Central memory CD8-positive, alpha-beta T cell (primary cell): ENCODE measurements around the gene ITSN1.
"Not testable (repeated sequence)": the region's sequence is repeated elsewhere in the genome, so short reads cannot be mapped to it uniquely, and the experiment has no call there.

ENCODE experiments used
- ATAC-seq: fragments of 150-1000 bp; cut with Tn5 transposase; replicated peaks from 2 replicates; pipeline ENCODE4 v1.10.0; 2022; ENCODE audit warnings: mild to moderate bottlenecking, moderate FRiP score, moderate number of reproducible peaks; ENCODE audit not compliant: poor library complexity, severe bottlenecking; ENCODE audit errors: extremely low read depth
- DNase-seq, 2 donors: peaks; one replicate each; pipeline ENCODE4 v3.0.0; 2021; ENCODE audit warnings: low spot score in 2 of 2
- H3K27ac Mint-ChIP-seq: one replicate; pipeline ENCODE4 v1.8.0; 2022; ENCODE audit warnings: low read depth, mild to moderate bottlenecking, moderate library complexity, mixed read lengths
- H3K27me3 Mint-ChIP-seq: one replicate; pipeline ENCODE4 v1.8.0; 2022; ENCODE audit warnings: mixed read lengths
- H3K36me3 Mint-ChIP-seq: one replicate; pipeline ENCODE4 v1.8.0; 2022; ENCODE audit warnings: mild to moderate bottlenecking, moderate library complexity, mixed read lengths; ENCODE audit not compliant: insufficient read depth
- H3K4me1 Mint-ChIP-seq: one replicate; pipeline ENCODE4 v1.8.0; 2022; ENCODE audit warnings: mixed read lengths
- H3K4me3 Mint-ChIP-seq: one replicate; pipeline ENCODE4 v1.8.0; 2022; ENCODE audit warnings: mild to moderate bottlenecking, moderate library complexity, mixed read lengths
- H3K9me3 Mint-ChIP-seq: one replicate; pipeline ENCODE4 v1.8.0; 2022; ENCODE audit warnings: mixed read lengths

Gene ITSN1

DNA sequence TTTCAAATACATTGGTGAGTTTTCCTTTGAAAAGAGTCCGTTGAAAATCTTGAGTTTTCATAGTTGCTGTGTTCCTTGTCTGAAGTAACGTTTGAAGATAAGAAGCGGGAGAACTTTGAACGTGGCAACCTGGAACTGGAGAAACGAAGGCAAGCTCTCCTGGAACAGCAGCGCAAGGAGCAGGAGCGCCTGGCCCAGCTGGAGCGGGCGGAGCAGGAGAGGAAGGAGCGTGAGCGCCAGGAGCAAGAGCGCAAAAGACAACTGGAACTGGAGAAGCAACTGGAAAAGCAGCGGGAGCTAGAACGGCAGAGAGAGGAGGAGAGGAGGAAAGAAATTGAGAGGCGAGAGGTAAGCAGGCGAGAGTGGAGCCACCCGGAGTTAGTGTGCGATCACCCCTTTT lies 129.7 kb downstream of the ITSN1 start:
- Mint-ChIP-seq H3K36me3 (no peaks in the 10 kb centered on the region), H3K27ac (peak overlapping the region; percentile 2), H3K27me3 (no peaks in the 10 kb centered on the region), H3K4me3 (no peak overlapping the region), H3K4me1 (no peaks in the 10 kb centered on the region), H3K9me3 (no peaks in the 10 kb centered on the region)
- DNase-seq (no peak), ATAC-seq (no peak)

DNA sequence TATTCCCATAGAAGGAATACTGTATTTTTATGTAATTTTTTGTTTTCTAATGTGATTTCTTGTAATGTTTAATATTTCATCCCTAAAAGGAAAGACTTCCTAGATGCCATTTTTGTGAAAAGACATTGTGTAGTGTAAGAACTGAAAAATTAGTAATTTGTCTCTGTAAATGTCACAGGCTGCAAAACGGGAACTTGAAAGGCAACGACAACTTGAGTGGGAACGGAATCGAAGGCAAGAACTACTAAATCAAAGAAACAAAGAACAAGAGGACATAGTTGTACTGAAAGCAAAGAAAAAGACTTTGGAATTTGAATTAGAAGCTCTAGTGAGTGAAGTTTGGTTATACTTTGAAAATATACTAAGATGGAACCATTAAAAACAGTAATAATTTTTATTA lies 132.2 kb downstream of the ITSN1 start:
- H3K27me3 Mint-ChIP-seq: no peaks in the 10 kb centered on the region
- H3K27ac Mint-ChIP-seq: no peak overlapping the region
- peaks cover 10% of the 10 kb centered on the region for H3K9me3 Mint-ChIP-seq
- H3K4me1 Mint-ChIP-seq: no peaks in the 10 kb centered on the region
- DNase-seq: no peak
- no peaks in the 10 kb centered on the region for H3K36me3 Mint-ChIP-seq
- ATAC-seq: no peak
- H3K4me3 Mint-ChIP-seq: no peak overlapping the region

DNA sequence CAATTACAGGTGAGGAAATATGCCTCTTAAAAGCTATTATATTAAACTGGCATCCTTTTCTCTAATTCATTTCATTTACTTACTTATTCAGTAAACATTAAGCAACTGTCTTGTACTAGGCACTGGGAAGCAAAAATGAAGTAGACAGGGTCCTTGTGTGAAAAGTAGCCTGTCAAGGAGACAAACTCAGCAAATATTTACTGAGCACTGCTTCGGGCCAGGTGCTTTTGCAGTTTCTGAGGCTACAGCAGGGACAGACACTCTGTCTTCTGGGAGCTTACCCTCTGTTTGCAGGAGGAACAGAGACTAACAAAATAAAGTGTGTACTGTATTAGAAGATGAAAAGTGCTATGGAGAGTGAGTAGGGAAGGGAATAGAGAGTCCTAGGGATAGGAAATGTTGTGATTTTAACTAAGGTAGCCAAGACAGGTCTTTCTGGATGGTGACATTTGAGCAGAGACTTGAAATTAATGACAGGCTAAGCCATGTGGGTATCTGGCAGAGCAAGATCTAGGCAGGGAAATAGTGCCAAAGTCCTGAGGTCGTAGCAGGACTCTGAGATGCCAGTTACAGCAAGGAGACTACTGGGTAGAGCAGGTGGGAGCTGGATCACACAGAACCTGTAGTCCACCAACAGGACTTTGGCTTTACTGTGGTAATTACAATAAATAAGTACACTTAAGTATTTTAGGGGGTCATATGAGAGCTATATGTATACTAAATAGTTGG lies 133.0 kb downstream of the ITSN1 start:
- no peak overlapping the region for H3K4me3 Mint-ChIP-seq
- no peaks in the 10 kb centered on the region for H3K4me1 Mint-ChIP-seq
- ATAC-seq (no peak), DNase-seq (no peak)
- no peaks in the 10 kb centered on the region for H3K36me3 Mint-ChIP-seq
- no peak overlapping the region for H3K27ac Mint-ChIP-seq
- peaks cover 10% of the 10 kb centered on the region for H3K9me3 Mint-ChIP-seq
- H3K27me3 Mint-ChIP-seq: no peaks in the 10 kb centered on the region

DNA sequence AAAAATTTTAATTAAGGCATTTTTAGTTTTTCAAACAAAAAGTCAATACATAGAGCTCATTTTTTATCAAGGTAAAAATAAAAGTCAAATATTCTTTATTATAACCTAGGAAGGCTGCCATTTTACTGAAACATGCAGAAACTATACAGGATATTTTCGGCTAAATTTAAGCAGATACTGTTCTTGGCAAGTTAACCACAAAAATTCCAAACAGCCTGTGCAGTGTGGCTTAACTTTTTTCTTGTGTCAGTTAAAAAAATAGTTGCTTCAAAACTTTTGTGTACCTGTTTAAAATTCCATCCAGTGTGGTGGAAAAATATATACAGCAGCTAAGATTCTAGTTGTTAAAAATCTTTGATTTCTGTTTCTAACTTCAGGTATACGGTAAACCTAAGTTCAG lies 138.3 kb downstream of the ITSN1 start:
- H3K4me3 Mint-ChIP-seq: no peak overlapping the region
- H3K4me1 Mint-ChIP-seq: no peaks in the 10 kb centered on the region
- H3K27me3 Mint-ChIP-seq: no peaks in the 10 kb centered on the region
- ATAC-seq (no peak), DNase-seq (no peak)
- peaks cover 10% of the 10 kb centered on the region for H3K9me3 Mint-ChIP-seq
- no peak overlapping the region for H3K27ac Mint-ChIP-seq
- no peaks in the 10 kb centered on the region for H3K36me3 Mint-ChIP-seq

DNA sequence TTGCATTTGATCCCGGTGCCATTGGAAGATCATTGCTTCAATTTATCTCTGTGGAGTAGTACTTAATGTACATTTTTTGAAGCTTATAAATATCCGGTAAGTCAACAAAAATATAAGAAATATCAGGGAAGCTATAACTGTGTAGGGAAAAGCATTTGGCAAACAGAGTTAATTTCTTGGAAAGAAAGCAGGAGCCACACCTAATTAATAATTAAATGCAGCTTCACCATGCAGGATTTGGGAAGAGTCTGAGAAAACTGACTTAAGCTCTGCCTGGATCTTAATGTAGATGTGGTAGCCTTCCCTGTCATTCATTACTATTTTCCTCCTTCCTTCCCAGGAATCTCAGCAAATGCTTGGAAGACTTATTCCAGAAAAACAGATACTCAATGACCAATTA lies 138.8 kb downstream of the ITSN1 start:
- DNase-seq (no peak), ATAC-seq (no peak)
- peaks cover 10% of the 10 kb centered on the region for H3K9me3 Mint-ChIP-seq
- H3K4me3 Mint-ChIP-seq: no peak overlapping the region
- H3K36me3 Mint-ChIP-seq: no peaks in the 10 kb centered on the region
- no peaks in the 10 kb centered on the region for H3K4me1 Mint-ChIP-seq
- no peaks in the 10 kb centered on the region for H3K27me3 Mint-ChIP-seq
- no peak overlapping the region for H3K27ac Mint-ChIP-seq

DNA sequence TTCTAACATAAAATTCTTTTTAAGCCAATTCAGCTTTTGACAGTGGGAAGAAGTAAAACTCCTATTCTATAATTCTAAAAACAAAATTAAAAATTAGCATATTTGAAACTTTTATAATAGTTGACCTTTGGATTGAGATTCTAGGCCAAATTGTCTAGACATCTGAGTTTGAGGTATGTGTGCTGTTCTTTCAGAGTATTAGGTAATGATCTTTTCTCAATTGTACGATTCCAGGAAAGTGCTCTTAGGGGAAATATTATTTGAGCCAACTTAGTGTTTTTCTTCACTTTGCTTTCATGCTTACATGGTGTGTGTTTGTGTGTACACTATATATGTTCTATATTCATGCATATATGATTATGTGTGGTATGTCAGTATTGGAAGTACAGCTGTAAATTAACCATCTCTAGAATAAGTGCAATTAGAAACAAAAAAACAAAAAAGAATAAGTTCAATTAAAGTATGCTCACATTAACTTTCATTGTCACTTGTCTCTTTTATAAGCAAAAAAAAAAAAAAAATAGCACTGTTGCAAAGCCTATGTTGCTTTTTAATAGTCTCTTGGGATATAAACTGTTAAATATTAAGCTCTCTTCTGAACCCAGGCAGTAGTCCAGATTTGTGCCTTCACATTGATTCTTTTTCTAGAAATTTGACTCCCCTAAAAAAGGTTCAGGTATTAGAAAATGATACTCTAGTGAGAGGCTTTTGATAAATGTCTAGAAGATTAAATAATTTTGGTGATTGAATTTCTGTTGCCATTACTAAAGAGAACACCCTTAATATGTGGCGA lies 141.1 kb downstream of the ITSN1 start:
- Mint-ChIP-seq H3K36me3 (no peaks in the 10 kb centered on the region), H3K9me3 (peaks cover 10% of the 10 kb centered on the region), H3K4me3 (no peak overlapping the region), H3K27me3 (no peaks in the 10 kb centered on the region), H3K4me1 (no peaks in the 10 kb centered on the region), H3K27ac (no peak overlapping the region)
- DNase-seq (no peak), ATAC-seq (no peak)

DNA sequence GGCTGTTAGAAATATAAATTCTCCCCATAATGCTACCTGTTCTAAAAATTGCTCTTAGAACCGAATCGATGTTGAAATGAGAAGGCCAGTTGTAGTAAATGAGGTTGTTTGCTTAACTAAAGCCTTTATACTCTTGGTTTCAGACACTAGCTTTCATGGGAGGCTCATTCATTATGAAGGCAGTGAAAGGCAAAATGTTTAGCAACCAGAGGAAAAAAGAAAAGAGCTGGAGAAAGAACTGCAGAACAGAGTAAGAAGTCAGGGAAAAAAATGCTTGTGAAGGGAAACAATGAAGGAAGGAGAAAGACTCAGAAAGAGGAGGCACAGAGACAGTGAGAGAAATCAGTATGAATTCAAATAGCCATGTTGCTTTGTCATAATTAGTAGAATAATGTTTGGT lies 145.1 kb downstream of the ITSN1 start:
- no peaks in the 10 kb centered on the region for H3K36me3 Mint-ChIP-seq
- no peak for ATAC-seq
- H3K4me1 Mint-ChIP-seq: no peaks in the 10 kb centered on the region
- no peak overlapping the region for H3K4me3 Mint-ChIP-seq
- no peaks in the 10 kb centered on the region for H3K9me3 Mint-ChIP-seq
- H3K27ac Mint-ChIP-seq: no peak overlapping the region
- peaks cover 3% of the 10 kb centered on the region for H3K27me3 Mint-ChIP-seq
- no peak for DNase-seq

DNA sequence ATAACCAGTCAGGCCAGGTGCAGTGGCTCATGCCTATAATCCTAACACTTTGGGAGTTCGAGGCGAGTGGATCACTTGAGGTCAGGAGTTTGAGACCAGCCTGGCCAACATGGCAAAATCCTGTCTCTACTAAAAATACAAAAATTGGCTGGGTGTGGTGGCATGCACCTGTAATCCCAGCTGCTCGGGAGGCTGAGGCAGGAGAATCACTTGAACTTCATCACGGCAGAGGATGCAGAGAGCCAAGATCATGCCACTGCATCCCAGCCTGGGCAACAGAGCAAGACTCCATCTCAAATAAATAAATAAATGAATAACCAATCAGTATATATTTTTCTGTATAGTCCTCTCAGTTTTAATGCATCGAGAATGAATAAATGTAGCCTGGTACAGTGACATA lies 146.1 kb downstream of the ITSN1 start:
- H3K27me3 Mint-ChIP-seq: peaks cover 12% of the 10 kb centered on the region
- not testable (repeated sequence) for ATAC-seq, H3K27ac Mint-ChIP-seq, DNase-seq, H3K9me3 Mint-ChIP-seq, H3K4me3 Mint-ChIP-seq, H3K4me1 Mint-ChIP-seq, H3K36me3 Mint-ChIP-seq

DNA sequence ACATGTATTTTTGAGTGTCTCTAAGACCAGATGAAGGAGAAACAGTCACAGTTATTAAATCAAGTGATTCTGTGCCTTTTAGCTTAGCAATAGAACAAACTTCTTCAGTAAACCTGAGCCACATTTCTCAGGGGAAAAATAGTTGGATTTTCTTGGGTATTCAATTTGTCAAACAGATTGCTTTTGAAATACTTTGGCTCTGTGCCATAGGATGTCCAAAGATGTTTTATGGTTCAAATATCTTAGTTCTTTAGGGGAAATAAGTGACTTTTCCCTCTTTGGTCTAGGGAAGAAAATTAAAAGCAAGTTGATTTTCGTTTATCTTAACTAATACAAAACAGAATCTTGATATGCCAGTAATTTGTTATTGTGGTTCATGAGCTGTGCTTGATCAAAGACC lies 147.4 kb downstream of the ITSN1 start:
- no peaks in the 10 kb centered on the region for H3K4me1 Mint-ChIP-seq
- peaks cover 12% of the 10 kb centered on the region for H3K27me3 Mint-ChIP-seq
- H3K27ac Mint-ChIP-seq: no peak overlapping the region
- H3K9me3 Mint-ChIP-seq: no peaks in the 10 kb centered on the region
- no peaks in the 10 kb centered on the region for H3K36me3 Mint-ChIP-seq
- DNase-seq (no peak), ATAC-seq (no peak)
- H3K4me3 Mint-ChIP-seq: no peak overlapping the region

DNA sequence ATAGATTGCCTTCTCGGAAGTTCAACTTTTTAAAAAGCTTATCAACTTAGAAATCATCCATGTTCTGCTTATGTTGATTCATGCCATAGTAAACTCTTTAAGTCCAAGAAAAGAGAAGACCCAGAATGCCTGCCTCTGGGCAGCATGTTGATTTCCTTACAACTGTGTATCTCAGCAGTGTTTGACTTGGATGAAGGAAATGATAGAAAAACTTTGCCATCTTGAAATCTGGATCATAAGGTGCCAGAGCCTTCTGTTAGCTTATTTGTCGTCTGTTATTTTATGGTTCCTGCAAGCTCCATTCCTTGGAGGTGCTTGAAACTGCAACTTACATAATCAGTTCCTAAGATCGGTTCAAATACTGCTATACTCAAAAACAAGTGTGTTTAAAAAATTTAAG lies 148.8 kb downstream of the ITSN1 start:
- Mint-ChIP-seq H3K27ac (no peak overlapping the region), H3K4me1 (no peaks in the 10 kb centered on the region), H3K36me3 (no peaks in the 10 kb centered on the region), H3K9me3 (no peaks in the 10 kb centered on the region), H3K4me3 (no peak overlapping the region), H3K27me3 (peaks cover 12% of the 10 kb centered on the region)
- ATAC-seq (no peak), DNase-seq (no peak)

DNA sequence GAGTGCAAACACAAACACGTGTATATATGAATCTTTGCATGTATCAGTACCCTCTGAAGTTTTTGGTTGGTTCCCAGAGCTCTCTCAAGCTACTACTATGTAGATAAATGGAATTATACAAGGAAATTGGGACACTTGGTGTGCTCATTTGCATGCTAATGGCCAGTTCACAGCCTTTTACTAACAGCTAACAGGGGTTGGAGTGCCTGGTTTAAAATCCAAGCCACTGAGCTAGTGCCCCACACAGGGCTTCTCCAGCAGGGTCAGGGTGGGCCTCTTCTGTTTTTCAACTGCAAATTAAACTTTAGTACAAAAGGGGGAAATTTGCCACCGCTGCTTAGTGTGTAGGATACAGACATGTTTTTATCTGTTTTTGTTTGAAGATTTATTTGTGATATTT lies 152.3 kb downstream of the ITSN1 start:
- H3K27ac Mint-ChIP-seq: no peak overlapping the region
- peaks cover 2% of the 10 kb centered on the region for H3K36me3 Mint-ChIP-seq
- ATAC-seq: no peak
- no peak overlapping the region for H3K4me3 Mint-ChIP-seq
- H3K4me1 Mint-ChIP-seq: no peaks in the 10 kb centered on the region
- no peak for DNase-seq
- peaks cover 12% of the 10 kb centered on the region for H3K27me3 Mint-ChIP-seq
- H3K9me3 Mint-ChIP-seq: no peaks in the 10 kb centered on the region

DNA sequence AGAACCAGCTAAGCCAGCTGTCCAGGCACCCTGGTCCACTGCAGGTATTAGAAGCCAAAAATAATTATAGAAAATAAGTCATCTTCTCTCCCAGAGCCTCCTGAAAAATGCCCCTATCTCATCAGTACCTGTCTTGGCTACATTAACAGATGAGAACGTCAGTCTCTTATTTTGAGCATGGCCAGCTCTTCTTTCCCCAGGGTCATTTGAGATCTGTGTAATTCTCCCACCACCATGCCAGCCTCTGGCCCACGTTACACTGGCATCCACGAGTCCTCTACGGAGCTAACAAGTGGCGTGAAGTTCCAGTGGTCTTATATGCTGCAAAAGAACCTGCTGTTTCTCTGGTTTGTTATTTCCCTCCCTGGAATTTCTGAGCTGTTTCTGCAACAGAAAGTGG lies 155.3 kb downstream of the ITSN1 start:
- H3K9me3 Mint-ChIP-seq: no peaks in the 10 kb centered on the region
- no peak overlapping the region for H3K27ac Mint-ChIP-seq
- peaks cover 2% of the 10 kb centered on the region for H3K36me3 Mint-ChIP-seq
- H3K27me3 Mint-ChIP-seq: peaks cover 8% of the 10 kb centered on the region
- H3K4me3 Mint-ChIP-seq: no peak overlapping the region
- DNase-seq: no peak
- ATAC-seq: no peak
- H3K4me1 Mint-ChIP-seq: no peaks in the 10 kb centered on the region

DNA sequence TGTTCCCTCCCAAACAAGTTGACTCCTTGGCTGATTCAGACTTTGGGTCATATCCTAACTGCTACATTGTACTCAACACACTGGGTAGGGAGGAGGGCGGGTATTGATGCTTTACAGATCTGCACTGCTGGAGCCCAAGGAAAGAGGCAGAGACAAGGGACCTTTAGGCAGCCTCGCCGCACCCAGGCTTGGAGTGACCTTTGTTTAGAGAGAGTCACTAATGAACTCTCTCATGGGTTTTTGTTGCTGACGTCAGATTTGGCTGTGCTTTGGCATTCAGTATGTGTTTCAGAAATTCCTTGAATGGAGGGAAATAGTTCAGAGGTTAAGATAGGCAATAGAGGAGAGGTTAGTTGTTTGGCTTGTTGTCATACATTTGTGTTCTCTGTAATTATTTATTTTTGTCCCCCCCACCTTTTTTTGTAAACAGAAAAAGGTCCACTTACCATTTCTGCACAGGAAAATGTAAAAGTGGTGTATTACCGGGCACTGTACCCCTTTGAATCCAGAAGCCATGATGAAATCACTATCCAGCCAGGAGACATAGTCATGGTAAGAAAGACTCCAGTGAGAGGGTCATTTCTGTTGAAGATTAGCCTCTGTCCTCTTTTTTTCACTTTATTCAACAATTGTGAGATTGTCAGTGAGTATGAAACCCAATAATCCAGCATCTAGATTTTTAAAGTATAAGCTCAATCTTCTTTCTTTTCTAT lies 157.2 kb downstream of the ITSN1 start:
- ATAC-seq: no peak
- Mint-ChIP-seq H3K9me3 (no peaks in the 10 kb centered on the region), H3K27ac (no peak overlapping the region), H3K4me1 (no peaks in the 10 kb centered on the region), H3K4me3 (no peak overlapping the region), H3K27me3 (no peaks in the 10 kb centered on the region), H3K36me3 (peaks cover 2% of the 10 kb centered on the region)
- DNase-seq: no peak
